ENCODE measurements around the gene TERT.

GRCh38 chr5:1212271-1212670 is 82.6 kb downstream of the TERT start:
- TF ChIP-seq CTCF (conservative IDR thresholded peaks at IDR 0.05; ENCODE audit: low read length) (no peak), EZH2phosphoT487 (IDR thresholded peaks at IDR 0.05; ENCODE audit: borderline replicate concordance) (no peak)
